ENCODE measurements around the gene PRDM10. TPM values are rescaled to one million over a fixed set of nuclear protein-coding genes. Genes with fewer than 3 reads are reported as not detected.
A peak's percentile ranks its signal among the peaks of the same experiment; 100 is the strongest.

Gene PRDM10
- polyA plus RNA-seq: 3.7 TPM

GRCh38 chr11:130002352-130002845 is at the start of gene PRDM10:
TSS of gene PRDM10 (minus strand) at chr11:130002835. CDS start at chr11:129960964, 41,871 bp downstream.
- Mint-ChIP-seq H3K4me1 (peaks cover 6 to 18% (median 8%) of the 10 kb centered on the region in 3 donors), H3K27me3 (peaks cover 10% of the 10 kb centered on the region), H3K36me3 (no peaks in the 10 kb centered on the region)

GRCh38 chr11:130051082-130051481 is 48.4 kb upstream of the PRDM10 start:
- H3K4me3 Mint-ChIP-seq: no peak overlapping the region
- no peaks in the 10 kb centered on the region for H3K36me3 Mint-ChIP-seq
- H3K27me3 Mint-ChIP-seq: peaks cover 12% of the 10 kb centered on the region
- peaks cover 0 to 4% (median 0%) of the 10 kb centered on the region in 3 donors for H3K9me3 Mint-ChIP-seq
- H3K4me1 Mint-ChIP-seq: no peaks in the 10 kb centered on the region
- H3K27ac Mint-ChIP-seq: no peak overlapping the region

More at GRCh38 chr11:130002352-130002845, at the start of gene PRDM10:
- peak within 1 kb of the TSS; percentile 98 to 100 (median 100) for H3K27ac Mint-ChIP-seq
- H3K9me3 Mint-ChIP-seq: no peaks in the 10 kb centered on the region
- H3K4me3 Mint-ChIP-seq: peak within 1 kb of the TSS; percentile 94 to 100 (median 98)

- peaks cover 12% of the 10 kb centered on the region for H3K27me3 Mint-ChIP-seq
- H3K4me1 Mint-ChIP-seq: no peaks in the 10 kb centered on the region
- no peaks in the 10 kb centered on the region for H3K36me3 Mint-ChIP-seq
- no peak overlapping the region for H3K4me3 Mint-ChIP-seq
- H3K27ac Mint-ChIP-seq: no peak overlapping the region
- peaks cover 0 to 4% (median 0%) of the 10 kb centered on the region in 3 donors for H3K9me3 Mint-ChIP-seq
Measured at GRCh38 chr11:130050257-130050656, 47.6 kb upstream of the PRDM10 start.

GRCh38 chr11:130049328-130049771 is 46.7 kb upstream of the PRDM10 start:
- no peaks in the 10 kb centered on the region for H3K4me1 Mint-ChIP-seq
- peaks cover 0 to 4% (median 0%) of the 10 kb centered on the region in 3 donors for H3K9me3 Mint-ChIP-seq
- H3K27ac Mint-ChIP-seq: no peak overlapping the region
- H3K27me3 Mint-ChIP-seq: peaks cover 14% of the 10 kb centered on the region
- peak overlapping the region in 1 of 4 donors; percentile 11 for H3K4me3 Mint-ChIP-seq
- H3K36me3 Mint-ChIP-seq: no peaks in the 10 kb centered on the region

GRCh38 chr11:130047141-130047540 is 44.5 kb upstream of the PRDM10 start:
- Mint-ChIP-seq H3K9me3 (no peaks in the 10 kb centered on the region), H3K4me3 (no peak overlapping the region), H3K27ac (no peak overlapping the region), H3K27me3 (peaks cover 14% of the 10 kb centered on the region), H3K36me3 (no peaks in the 10 kb centered on the region), H3K4me1 (peaks cover 0 to under 1% (median under 1%) of the 10 kb centered on the region in 3 donors)

- peaks cover 19% of the 10 kb centered on the region for H3K27me3 Mint-ChIP-seq
- peaks cover 0 to 1% (median 1%) of the 10 kb centered on the region in 3 donors for H3K4me1 Mint-ChIP-seq
- H3K36me3 Mint-ChIP-seq: no peaks in the 10 kb centered on the region
- no peak overlapping the region for H3K27ac Mint-ChIP-seq
- no peaks in the 10 kb centered on the region for H3K9me3 Mint-ChIP-seq
- no peak overlapping the region for H3K4me3 Mint-ChIP-seq
Measured at GRCh38 chr11:130043575-130043974, 40.9 kb upstream of the PRDM10 start.

GRCh38 chr11:130042093-130042591 is 39.5 kb upstream of the PRDM10 start:
- peak overlapping the region in 1 of 4 donors; percentile 55 for H3K4me3 Mint-ChIP-seq
- no peak overlapping the region for H3K27ac Mint-ChIP-seq
- peaks cover 31% of the 10 kb centered on the region for H3K27me3 Mint-ChIP-seq
- no peaks in the 10 kb centered on the region for H3K9me3 Mint-ChIP-seq
- peaks cover 0 to 1% (median 1%) of the 10 kb centered on the region in 3 donors for H3K4me1 Mint-ChIP-seq
- no peaks in the 10 kb centered on the region for H3K36me3 Mint-ChIP-seq

GRCh38 chr11:130040281-130040940 is 37.8 kb upstream of the PRDM10 start:
- H3K27ac Mint-ChIP-seq: no peak overlapping the region
- no peaks in the 10 kb centered on the region for H3K36me3 Mint-ChIP-seq
- H3K4me3 Mint-ChIP-seq: no peak overlapping the region
- H3K27me3 Mint-ChIP-seq: peaks cover 39% of the 10 kb centered on the region
- H3K4me1 Mint-ChIP-seq: peaks cover 0 to 1% (median 1%) of the 10 kb centered on the region in 3 donors
- no peaks in the 10 kb centered on the region for H3K9me3 Mint-ChIP-seq

GRCh38 chr11:130037881-130038585 is 35.4 kb upstream of the PRDM10 start:
- Mint-ChIP-seq H3K4me3 (no peak overlapping the region), H3K9me3 (no peaks in the 10 kb centered on the region), H3K27ac (no peak overlapping the region), H3K36me3 (no peaks in the 10 kb centered on the region), H3K27me3 (peaks cover 44% of the 10 kb centered on the region), H3K4me1 (peaks cover 0 to 1% (median 1%) of the 10 kb centered on the region in 3 donors)

- Mint-ChIP-seq H3K27ac (no peak overlapping the region), H3K4me1 (peaks cover 0 to under 1% (median under 1%) of the 10 kb centered on the region in 3 donors), H3K27me3 (peaks cover 38% of the 10 kb centered on the region), H3K4me3 (no peak overlapping the region), H3K36me3 (no peaks in the 10 kb centered on the region), H3K9me3 (no peaks in the 10 kb centered on the region)
Measured at GRCh38 chr11:130037058-130037457, 34.4 kb upstream of the PRDM10 start.

- Mint-ChIP-seq H3K4me1 (no peaks in the 10 kb centered on the region), H3K9me3 (no peaks in the 10 kb centered on the region), H3K27me3 (peaks cover 49% of the 10 kb centered on the region), H3K4me3 (no peak overlapping the region), H3K27ac (no peak overlapping the region), H3K36me3 (peaks cover 1% of the 10 kb centered on the region)
Measured at GRCh38 chr11:130034236-130034635, 31.6 kb upstream of the PRDM10 start.

- Mint-ChIP-seq H3K9me3 (no peaks in the 10 kb centered on the region), H3K27ac (no peak overlapping the region), H3K27me3 (peaks cover 47% of the 10 kb centered on the region), H3K4me1 (no peaks in the 10 kb centered on the region), H3K36me3 (peaks cover 5% of the 10 kb centered on the region), H3K4me3 (no peak overlapping the region)
Measured at GRCh38 chr11:130032931-130033330, 30.3 kb upstream of the PRDM10 start.

GRCh38 chr11:130031945-130032344 is 29.3 kb upstream of the PRDM10 start:
- H3K4me1 Mint-ChIP-seq: no peaks in the 10 kb centered on the region
- peaks cover 5% of the 10 kb centered on the region for H3K36me3 Mint-ChIP-seq
- H3K9me3 Mint-ChIP-seq: no peaks in the 10 kb centered on the region
- no peak overlapping the region for H3K4me3 Mint-ChIP-seq
- peaks cover 42% of the 10 kb centered on the region for H3K27me3 Mint-ChIP-seq
- no peak overlapping the region for H3K27ac Mint-ChIP-seq

GRCh38 chr11:130031056-130031455 is 28.4 kb upstream of the PRDM10 start:
- no peaks in the 10 kb centered on the region for H3K4me1 Mint-ChIP-seq
- no peak overlapping the region for H3K4me3 Mint-ChIP-seq
- peaks cover 5% of the 10 kb centered on the region for H3K36me3 Mint-ChIP-seq
- no peak overlapping the region for H3K27ac Mint-ChIP-seq
- H3K27me3 Mint-ChIP-seq: peaks cover 45% of the 10 kb centered on the region
- no peaks in the 10 kb centered on the region for H3K9me3 Mint-ChIP-seq

GRCh38 chr11:130029137-130029536 is 26.5 kb upstream of the PRDM10 start:
- H3K9me3 Mint-ChIP-seq: no peaks in the 10 kb centered on the region
- peaks cover 5% of the 10 kb centered on the region for H3K36me3 Mint-ChIP-seq
- peaks cover 40% of the 10 kb centered on the region for H3K27me3 Mint-ChIP-seq
- H3K4me1 Mint-ChIP-seq: no peaks in the 10 kb centered on the region
- H3K4me3 Mint-ChIP-seq: no peak overlapping the region
- no peak overlapping the region for H3K27ac Mint-ChIP-seq
